SK-N-SH (cell line): ENCODE data around the gene APOL4. TPM values are rescaled to one million over a fixed set of nuclear protein-coding genes. Genes with fewer than 3 reads are reported as not detected.

Experiments
- CTCF ChIA-PET: fragments of 300-600, 350-600 bp; formaldehyde crosslinking; extraction: SDS; loops from one replicate; lab custom pipeline; 2021; lab: Yijun Ruan, JAX
- POLR2A ChIA-PET: fragments of 350-600 bp; sonication (Branson Sonifier 250); formaldehyde crosslinking; extraction: SDS; loops from one replicate; lab custom pipeline; 2020; ENCODE audit warnings: antibody characterized with exemption, inconsistent platforms; lab: Yijun Ruan, JAX
- DNase-seq: peaks from one replicate; pipeline ENCODE4 v3.0.0; 2012
- H2AFZ ChIP-seq: fragments of 200-600 bp; sonication (generic); 2 replicates; pipeline ENCODE4 v1.8.1; 2016; ENCODE audit warnings: antibody characterized with exemption, mild to moderate bottlenecking, low read depth
- H3F3A ChIP-seq: fragments of 200-600 bp; sonication (generic); replicated peaks from 2 replicates; pipeline ENCODE3; 2016; ENCODE audit warnings: antibody characterized with exemption, mild to moderate bottlenecking; ENCODE audit not compliant: insufficient read depth
- H3K27ac ChIP-seq, 2 experiments: fragments of 200-500 bp in 1 of 2; fragments of 200-600 bp in 1 of 2; sonication (Bioruptor generic) in 1 of 2; sonication (generic), shearing (Covaris generic) in 1 of 2; 2 replicates each; pipeline versions ENCODE4 v1.5.1 to v1.6.1; 2014 to 2016; ENCODE audit warnings: low read depth in 2 of 2, inconsistent platforms in 1 of 2, low read length in 1 of 2, mild to moderate bottlenecking in 1 of 2, mixed read lengths in 1 of 2
- H3K27me3 ChIP-seq: fragments of 200-600 bp; sonication (generic), shearing (Covaris generic); 2 replicates; pipeline ENCODE4 v1.6.1; 2016; ENCODE audit warnings: mixed run types; ENCODE audit not compliant: insufficient read depth
- H3K36me3 ChIP-seq, 2 experiments: fragments of 200-500 bp in 1 of 2; fragments of 200-600 bp in 1 of 2; sonication (Bioruptor generic) in 1 of 2; sonication (generic) in 1 of 2; replicated peaks in 1 of 2; 2 replicates each; pipeline versions ENCODE3 to v1.5.1; 2014 to 2016; ENCODE audit warnings: low read length in 1 of 2, mild to moderate bottlenecking in 1 of 2; ENCODE audit not compliant: insufficient read depth in 2 of 2, control insufficient read depth in 1 of 2
- H3K4me1 ChIP-seq, 2 experiments: fragments of 200-500 bp in 1 of 2; fragments of 200-600 bp in 1 of 2; sonication (Bioruptor generic) in 1 of 2; sonication (generic), shearing (Covaris generic) in 1 of 2; 2 replicates each; pipeline versions ENCODE4 v1.5.1 to v1.6.1; 2014 to 2016; ENCODE audit warnings: low read depth in 1 of 2, low read length in 1 of 2, mixed run types in 1 of 2; ENCODE audit not compliant: insufficient read depth in 2 of 2, control insufficient read depth in 1 of 2
- H3K4me2 ChIP-seq: fragments of 200-600 bp; sonication (generic), shearing (Covaris generic); 2 replicates; pipeline ENCODE4 v1.6.1; 2017; ENCODE audit warnings: mixed run types
- H3K4me3 ChIP-seq, 2 experiments: fragments of 200-500 bp in 1 of 2; fragments of 200-600 bp in 1 of 2; sonication (Bioruptor generic) in 1 of 2; sonication (generic), shearing (Covaris generic) in 1 of 2; 2 replicates each; pipeline versions ENCODE4 v1.5.1 to v1.8.1; 2014 to 2016; ENCODE audit warnings: low read depth in 2 of 2, inconsistent platforms in 1 of 2, low read length in 1 of 2, mild to moderate bottlenecking in 1 of 2, mixed read lengths in 1 of 2, moderate library complexity in 1 of 2
- H3K79me2 ChIP-seq: fragments of 200-600 bp; sonication (generic); 2 replicates; pipeline ENCODE4 v1.8.1; 2017; ENCODE audit warnings: mild to moderate bottlenecking; ENCODE audit not compliant: insufficient read depth
- H3K9ac ChIP-seq: fragments of 200-600 bp; sonication (generic); 2 replicates; pipeline ENCODE4 v1.6.1; 2017; ENCODE audit warnings: mixed run types
- H3K9me2 ChIP-seq: fragments of 200-600 bp; sonication (generic); 2 replicates; pipeline ENCODE4 v1.6.1; 2017; ENCODE audit warnings: mixed run types
- H3K9me3 ChIP-seq: fragments of 200-600 bp; sonication (generic); 2 replicates; pipeline ENCODE4 v1.6.1; 2017; ENCODE audit warnings: mixed run types, mild to moderate bottlenecking, moderate library complexity
- H4K20me1 ChIP-seq: fragments of 200-600 bp; sonication (generic); 2 replicates; pipeline ENCODE4 v1.6.1; 2017; ENCODE audit warnings: mild to moderate bottlenecking, mixed run types; ENCODE audit not compliant: insufficient read depth
- CHD2 ChIP-seq: fragments of 150-350 bp; IDR thresholded peaks from 2 replicates; pipeline ENCODE4 v1.6.1; 2018; ENCODE audit warnings: low read length; ENCODE audit not compliant: partially characterized antibody
- CTCF ChIP-seq: fragments of 200-600 bp; sonication (generic); IDR thresholded peaks from 2 replicates; pipeline ENCODE4 v1.6.1; 2017; ENCODE audit warnings: antibody characterized with exemption, mild to moderate bottlenecking, moderate library complexity
- ELF1 ChIP-seq: IDR thresholded peaks from 2 replicates; pipeline ENCODE4 v1.4.0; 2012
- EZH2phosphoT487 ChIP-seq: fragments of 200-600 bp; sonication (generic); IDR thresholded peaks from 2 replicates; pipeline ENCODE4 v1.6.1; 2017; ENCODE audit warnings: low read depth, mixed run types, mild to moderate bottlenecking, antibody characterized with exemption, moderate library complexity, borderline replicate concordance
- FOXJ3 ChIP-seq: sonication (generic); formaldehyde crosslinking; IDR thresholded peaks from 2 replicates; pipeline ENCODE4 v1.5.1; 2020; ENCODE audit warnings: mild to moderate bottlenecking, missing genetic modification reagents
- GATA2 ChIP-seq: sonication (generic); formaldehyde crosslinking; IDR thresholded peaks from 2 replicates; pipeline ENCODE4 v1.5.0; 2020; ENCODE audit warnings: mild to moderate bottlenecking, missing genetic modification reagents
- MAX ChIP-seq: IDR thresholded peaks from 2 replicates; pipeline ENCODE4 v1.4.0; 2012; ENCODE audit warnings: low read depth
- MXI1 ChIP-seq: IDR thresholded peaks from 2 replicates; pipeline ENCODE4 v1.6.1; 2012; ENCODE audit warnings: mild to moderate bottlenecking, low read depth, low read length, improper control_type of control experiment
- NFIC ChIP-seq: IDR thresholded peaks from 2 replicates; pipeline ENCODE4 v1.4.0; 2012; ENCODE audit warnings: borderline replicate concordance
- NRF1 ChIP-seq: IDR thresholded peaks from 2 replicates; pipeline ENCODE4 v1.6.1; 2012; ENCODE audit warnings: low read depth, mild to moderate bottlenecking, low read length
- POLR2AphosphoS5 ChIP-seq: IDR thresholded peaks from 2 replicates; pipeline ENCODE4 v1.6.1; 2012; ENCODE audit warnings: low read depth, low read length
- RCOR1 ChIP-seq: fragments of 150-350 bp; IDR thresholded peaks from 2 replicates; pipeline ENCODE4 v1.6.1; 2017; ENCODE audit warnings: antibody characterized with exemption, low read length
- REST ChIP-seq: IDR thresholded peaks from 2 replicates; pipeline ENCODE4 v1.6.1; 2012; ENCODE audit warnings: mild to moderate bottlenecking, low read depth, low read length, moderate library complexity
- RFX5 ChIP-seq: IDR thresholded peaks from 2 replicates; pipeline ENCODE4 v1.6.1; 2012; ENCODE audit warnings: mild to moderate bottlenecking, improper control_type of control experiment, low read length
- RXRA ChIP-seq: IDR thresholded peaks from 2 replicates; pipeline ENCODE4 v1.4.0; 2012; ENCODE audit warnings: low read depth, mild to moderate bottlenecking, borderline replicate concordance
- SIN3A ChIP-seq: IDR thresholded peaks from 2 replicates; pipeline ENCODE4 v1.6.1; 2012; ENCODE audit warnings: low read depth, mild to moderate bottlenecking, low read length, moderate library complexity, borderline replicate concordance
- TAF1 ChIP-seq: IDR thresholded peaks from 2 replicates; pipeline ENCODE4 v1.6.1; 2012; ENCODE audit warnings: low read depth, mild to moderate bottlenecking, low read length, moderate library complexity, borderline replicate concordance
- USF1 ChIP-seq: IDR thresholded peaks from 2 replicates; pipeline ENCODE4 v1.4.0; 2012; ENCODE audit warnings: low read depth, borderline replicate concordance
- YY1 ChIP-seq: IDR thresholded peaks from 2 replicates; pipeline ENCODE4 v1.4.0; 2012; ENCODE audit warnings: low read depth, mild to moderate bottlenecking
- ZBTB33 ChIP-seq: IDR thresholded peaks from 2 replicates; pipeline ENCODE4 v1.4.0; 2012; ENCODE audit warnings: low read depth, borderline replicate concordance
- WGBS: methylation state at CpG from one replicate; pipeline ENCODE4 v1.1.6; 2017; ENCODE audit warnings: low lambda C conversion rate; 5-methylcytosine and 5-hydroxymethylcytosine counted together
- polyA plus RNA-seq, 3 experiments: library from polyadenylated mRNA; depleted of rRNA; stranded (reverse); fragments of >200 nt; gene quantifications; 2 replicates each; pipeline ENCODE4 v1.2.3, GENCODE V29; 2012

Gene APOL4
- polyA plus RNA-seq, 1 of the 3 experiments (the other 2 are of a cell fraction) = 0.08 TPM

GRCh38 chr22:36235585-36235984, 34.0 kb upstream of the APOL4 start (continued):
- no peak for TF ChIP-seq REST
- TF ChIP-seq NFIC = no peak
- TF ChIP-seq RCOR1 = no peak
- TF ChIP-seq RXRA = no peak
- TF ChIP-seq ZBTB33 = no peak

GRCh38 chr22:36234919-36235318, 33.3 kb upstream of the APOL4 start:
- CTCF ChIA-PET = interaction anchor here (1.4 kb wide), 1 partner anchor 39 kb away, joined by 4 read pairs; no protein-coding TSS in a partner anchor
- Histone ChIP-seq H3K27ac (no peak overlapping the region), H3F3A (peaks cover 7% of the 10 kb centered on the region)
- TF ChIP-seq FOXJ3 (CRISPR knock-in tag) = no peak
- no peak for TF ChIP-seq POLR2AphosphoS5
- no peak for TF ChIP-seq MAX
- no peak for TF ChIP-seq EZH2phosphoT487
- no peak for TF ChIP-seq CTCF
- TF ChIP-seq USF1 = no peak
- no peak for TF ChIP-seq RFX5
- TF ChIP-seq YY1 = no peak
- no peak for TF ChIP-seq GATA2
- TF ChIP-seq TAF1 = no peak
- TF ChIP-seq SIN3A = no peak
- TF ChIP-seq NRF1 = no peak
- TF ChIP-seq CHD2 = no peak
- TF ChIP-seq ELF1 = no peak
- no peak for TF ChIP-seq MXI1
- TF ChIP-seq NFIC = no peak
- TF ChIP-seq, all 33 proteins: peak for 0
- peaks cover 10 to 24% of the 10 kb centered on the region in 2 experiments; a peak in 1 of 4 replicates for H3K4me1 ChIP-seq
- POLR2A ChIA-PET = no interaction called here
- peaks cover 5 to 17% of the 10 kb centered on the region in 2 experiments for H3K36me3 ChIP-seq
- no peaks in the 10 kb centered on the region for H3K27me3 ChIP-seq
- no peaks in the 10 kb centered on the region for H3K9me3 ChIP-seq
- H3K4me2 ChIP-seq = no peak overlapping the region
- no peak overlapping the region for H3K4me3 ChIP-seq
- H3K79me2 ChIP-seq = peaks cover 19% of the 10 kb centered on the region
- H2AFZ ChIP-seq = no peak overlapping the region
- no peaks in the 10 kb centered on the region for H4K20me1 ChIP-seq
- H3K9ac ChIP-seq = no peak overlapping the region
- no peak for DNase-seq
- 81% methylated on average over 2 of the region's 2 CpGs for WGBS
- no peaks in the 10 kb centered on the region for H3K9me2 ChIP-seq
